Transverse colon (tissue), 4 donors: Measurements from ENCODE around the gene USP7. TPM values are rescaled to one million over a fixed set of nuclear protein-coding genes. Genes with fewer than 3 reads are reported as not detected.

Source experiments
- DNase-seq: peaks from one replicate; pipeline ENCODE4 v3.0.0-alpha.2; 2019
- H3K27ac ChIP-seq, 4 donors: fragments of 200-600 bp; sonication (generic); 2 replicates each; pipeline ENCODE4 v1.5.1; 2016 to 2018; ENCODE audit warnings: inconsistent platforms in 4 of 4
- H3K27me3 ChIP-seq: fragments of 200-600 bp; sonication (generic); 2 replicates; pipeline ENCODE4 v1.5.1; 2017; ENCODE audit warnings: inconsistent platforms
- H3K36me3 ChIP-seq, 4 donors: fragments of 200-600 bp; sonication (generic); 2 replicates each; pipeline ENCODE4 v1.5.1; 2017 to 2019; ENCODE audit warnings: inconsistent platforms in 4 of 4
- H3K4me1 ChIP-seq, 4 donors: fragments of 200-600 bp; sonication (generic); 2 replicates each; pipeline ENCODE4 v1.5.1; 2017 to 2020; ENCODE audit warnings: inconsistent platforms in 4 of 4
- H3K4me3 ChIP-seq, 4 donors: fragments of 200-600 bp; sonication (generic); 1 replicate in 1 of 4; 2 replicates in 3 of 4; pipeline versions ENCODE4 v1.5.1 to v1.6.1; 2017 to 2019; ENCODE audit warnings: inconsistent platforms in 4 of 4
- H3K9me3 ChIP-seq, 2 donors: fragments of 200-600 bp; sonication (generic); 2 replicates each; pipeline ENCODE4 v1.5.1; 2017 to 2019; ENCODE audit warnings: inconsistent platforms in 2 of 2
- CTCF ChIP-seq, 5 experiments: fragments of 200-600 bp in 3 of 5; fragments of 450-650 bp in 2 of 5; sonication (generic) in 3 of 5; IDR thresholded peaks; 1 replicate in 2 of 5; 2 replicates in 3 of 5; pipeline ENCODE4 v1.5.1; 2016 to 2017; ENCODE audit warnings: antibody characterized with exemption in 5 of 5, inconsistent platforms in 3 of 5, mild to moderate bottlenecking in 2 of 5, moderate library complexity in 1 of 5
- EP300 ChIP-seq: sonication (generic); formaldehyde crosslinking; IDR thresholded peaks from one replicate; pipeline ENCODE4 v1.6.1; 2017; ENCODE audit warnings: antibody characterized with exemption, low read depth
- POLR2A ChIP-seq: fragments of 450-650 bp; IDR thresholded peaks from one replicate; pipeline ENCODE4 v1.6.1; 2016; ENCODE audit warnings: antibody characterized with exemption, mild to moderate bottlenecking, moderate library complexity
- POLR2AphosphoS5 ChIP-seq, 3 donors: sonication (generic); formaldehyde crosslinking; IDR thresholded peaks; one replicate each; pipeline ENCODE4 v1.6.1; 2016; ENCODE audit warnings: antibody characterized with exemption in 3 of 3
- WGBS, 2 donors: methylation state at CpG; one replicate each; pipeline ENCODE4 v1.1.5; 2018; ENCODE audit warnings: low coverage in 1 of 2; 5-methylcytosine and 5-hydroxymethylcytosine counted together
- in situ Hi-C, 4 donors: fragments of 200-750 bp; cut with MboI; loops; one replicate each; pipeline versions ENCODE4 v1.15.0 to v1.15.1; 2017; ENCODE audit warnings: low sequenced_read_pairs in 3 of 4, low pct_ligation_motif_present in 1 of 4, low pct_unique_long_range_greater_than_20kb in 1 of 4
- intact Hi-C: fragments of 100-400 bp; cut with DNase I; formaldehyde crosslinking; loops from one replicate; pipeline ENCODE4 v1.15.1; 2023; ENCODE audit warnings: low total_unique reads
- total RNA-seq, 4 donors: library from RNA; depleted of rRNA; stranded (reverse); fragments of >200 nt; gene quantifications; one replicate each; pipeline ENCODE4 v1.1.0, GENCODE V29; 2016

Gene USP7
- total RNA-seq, 4 donors from 2014 or later = 72.9 to 419 (median 158) TPM

DNA sequence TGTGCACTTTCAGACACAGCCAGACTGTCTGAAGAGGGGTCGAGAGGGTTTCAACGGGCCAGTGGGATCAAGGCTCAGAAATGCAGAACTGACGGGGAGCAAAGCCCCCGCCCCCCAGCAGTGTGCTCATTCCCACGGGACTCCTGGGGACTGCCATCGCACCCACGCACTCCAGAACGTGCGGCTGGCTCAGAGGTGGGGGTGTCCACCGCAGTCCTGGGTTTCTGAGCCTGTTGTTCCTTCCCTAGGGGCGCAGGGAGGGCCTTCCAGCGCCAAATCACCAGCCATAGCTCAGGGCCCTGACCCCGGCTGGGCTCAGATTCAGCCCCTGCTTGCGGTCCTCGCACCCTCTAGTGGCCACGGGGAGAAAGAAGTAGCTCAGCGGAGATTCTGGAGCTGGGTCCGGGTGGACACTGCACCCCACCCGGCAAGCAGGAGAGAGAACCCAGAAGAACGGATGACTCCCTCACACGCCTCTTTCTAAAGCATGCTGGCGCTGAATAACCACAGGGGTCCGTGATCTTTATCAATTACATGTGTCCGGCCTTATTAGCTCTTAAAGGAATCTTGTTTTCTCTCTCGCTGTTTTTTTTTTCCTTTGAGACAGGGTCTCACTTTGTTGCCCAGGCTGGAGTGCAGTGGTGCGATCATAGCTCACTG lies 45.0 kb upstream of the USP7 start:
- peak; percentile 86 for DNase-seq
- Histone ChIP-seq H3K4me3 (peak overlapping the region; percentile 4 to 47 (median 20)), H3K36me3 (no peaks in the 10 kb centered on the region), H3K9me3 (no peaks in the 10 kb centered on the region), H3K4me1 (peaks cover 8 to 25% (median 17%) of the 10 kb centered on the region in 4 donors), H3K27ac (peak overlapping the region in 3 of 4 donors; percentile 12 to 56 (median 14)), H3K27me3 (no peaks in the 10 kb centered on the region)
- intact Hi-C loops = loop anchor here (10.0 kb wide), 1 partner anchor 104 kb away; no protein-coding TSS in a partner anchor
- WGBS, 2 donors = 10 to 26% methylated on average over 11 to 26 of the region's 26 CpGs
- in situ Hi-C loops = loop anchor here in 3 of 4 donors (10.0 to 25.0 kb wide), 3 partner anchors 104 to 446 kb away; partner anchors contain the start of gene ABAT (in 2 of the 3)
- TF ChIP-seq POLR2AphosphoS5 (IDR thresholded peaks at IDR 0.05) (no peak), CTCF (IDR thresholded peaks at IDR 0.05) (peak; percentile 85 to 89 (median 87)), POLR2A (no peak), EP300 (no peak)

DNA sequence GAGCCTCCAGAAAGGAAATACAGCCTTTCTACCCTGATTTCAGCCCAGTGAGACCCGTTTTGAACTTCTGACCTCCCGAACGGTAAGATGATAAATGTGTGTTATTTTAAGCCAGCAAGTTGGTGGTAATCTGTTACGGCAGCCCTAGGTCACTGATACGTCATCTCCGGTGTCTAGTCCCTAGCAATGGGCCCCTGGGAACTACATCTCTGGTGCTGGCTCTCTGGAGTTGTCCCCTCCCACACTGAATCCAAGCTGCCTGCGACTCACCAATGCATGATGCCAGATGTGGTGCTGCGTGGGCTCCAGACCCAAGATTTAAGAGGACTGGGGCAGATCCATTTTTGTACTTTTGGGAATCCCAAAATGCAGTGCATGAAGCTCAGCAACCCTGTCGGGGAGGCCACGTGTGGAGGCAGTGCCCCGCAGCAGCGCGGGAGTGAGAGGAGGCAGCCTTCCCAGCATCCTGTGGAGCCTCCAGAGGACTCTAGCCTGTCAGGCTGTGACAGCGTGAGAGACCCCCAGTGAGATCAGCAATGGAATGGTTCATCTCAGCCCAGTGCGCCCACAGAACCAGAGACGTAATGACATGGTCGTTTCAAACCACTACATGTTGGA lies 43.6 kb upstream of the USP7 start:
- no peaks in the 10 kb centered on the region for H3K36me3 ChIP-seq
- in situ Hi-C loops = loop anchor here in 3 of 4 donors (10.0 to 25.0 kb wide), 3 partner anchors 102 to 445 kb away; partner anchors contain the start of gene ABAT (in 2 of the 3)
- intact Hi-C loops = loop anchor here (10.0 kb wide), 1 partner anchor 102 kb away; no protein-coding TSS in a partner anchor
- no peak overlapping the region for H3K27ac ChIP-seq
- 51 to 69% methylated on average over 6 to 16 of the region's 17 CpGs for WGBS, 2 donors
- DNase-seq = no peak
- no peaks in the 10 kb centered on the region for H3K27me3 ChIP-seq
- TF ChIP-seq CTCF (IDR thresholded peaks at IDR 0.05) (no peak), POLR2A (no peak), EP300 (no peak), POLR2AphosphoS5 (IDR thresholded peaks at IDR 0.05) (no peak)
- no peaks in the 10 kb centered on the region for H3K9me3 ChIP-seq
- no peak overlapping the region for H3K4me3 ChIP-seq
- peaks cover 8 to 35% (median 21%) of the 10 kb centered on the region in 4 donors for H3K4me1 ChIP-seq

DNA sequence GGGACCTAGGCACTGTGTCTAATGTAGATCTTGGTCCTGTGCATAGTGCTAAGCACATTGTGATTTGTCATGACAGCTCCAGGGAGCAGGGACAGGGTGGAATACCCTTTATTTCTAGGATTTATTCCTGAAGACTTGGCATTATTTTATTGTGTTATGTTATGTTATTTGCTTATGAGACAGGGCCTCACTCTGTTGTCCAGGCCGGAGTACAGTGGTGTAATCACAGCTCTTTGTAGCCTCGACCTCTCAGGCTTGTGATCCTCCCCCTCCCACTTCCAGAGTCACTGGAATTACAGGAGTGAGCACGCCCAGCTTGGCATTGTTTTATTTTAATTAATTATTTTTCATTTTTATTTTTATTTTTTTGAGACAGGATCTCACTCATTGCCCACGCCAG lies 40.5 kb upstream of the USP7 start:
- no peaks in the 10 kb centered on the region for H3K9me3 ChIP-seq
- peaks cover 8 to 38% (median 24%) of the 10 kb centered on the region in 4 donors for H3K4me1 ChIP-seq
- H3K27me3 ChIP-seq = no peaks in the 10 kb centered on the region
- DNase-seq = no peak
- H3K36me3 ChIP-seq = no peaks in the 10 kb centered on the region
- in situ Hi-C loops = loop anchor here in 3 of 4 donors (10.0 to 25.0 kb wide), 3 partner anchors 99 to 442 kb away; partner anchors contain the start of gene ABAT (in 2 of the 3)
- H3K27ac ChIP-seq = peak overlapping the region; percentile 75 to 84 (median 79)
- H3K4me3 ChIP-seq = no peak overlapping the region
- no peak for TF ChIP-seq CTCF (IDR thresholded peaks at IDR 0.05)
- TF ChIP-seq EP300 = no peak
- TF ChIP-seq POLR2A = no peak
- no peak for TF ChIP-seq POLR2AphosphoS5 (IDR thresholded peaks at IDR 0.05)
- intact Hi-C loops = loop anchor here (10.0 kb wide), 1 partner anchor 99 kb away; no protein-coding TSS in a partner anchor
- WGBS, 2 donors = 47 to 90% methylated on average over 2 to 4 of the region's 4 CpGs

DNA sequence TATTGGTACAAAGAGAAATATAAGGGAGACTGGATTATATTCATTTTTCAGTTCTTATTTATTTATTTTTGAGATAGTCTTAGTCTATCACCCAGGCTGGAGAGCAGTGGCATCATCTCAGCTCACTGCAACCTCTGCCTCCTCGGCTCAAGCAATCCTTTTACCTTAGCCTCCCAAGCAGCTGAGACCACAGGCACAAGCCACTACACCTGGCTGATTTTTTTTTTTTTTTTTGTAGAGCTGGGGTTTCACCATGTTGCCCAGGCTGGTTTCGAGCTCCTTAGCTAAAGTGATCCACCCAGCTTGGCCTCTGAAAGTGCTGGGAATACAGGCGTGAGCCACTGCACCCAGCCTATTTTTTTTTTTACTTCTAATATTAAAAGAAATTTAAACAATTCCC lies 40.1 kb upstream of the USP7 start:
- intact Hi-C loops = loop anchor here (10.0 kb wide), 1 partner anchor 99 kb away; no protein-coding TSS in a partner anchor
- 46 to 76% methylated on average over 3 of the region's 3 CpGs for WGBS, 2 donors

More for the DNA sequence above, 40.1 kb upstream of the USP7 start:
- Histone ChIP-seq H3K4me3 (no peak overlapping the region), H3K9me3 (no peaks in the 10 kb centered on the region), H3K27ac (peak overlapping the region; percentile 75 to 84 (median 79)), H3K27me3 (no peaks in the 10 kb centered on the region), H3K4me1 (peaks cover 8 to 33% (median 21%) of the 10 kb centered on the region in 4 donors), H3K36me3 (no peaks in the 10 kb centered on the region)
- no peak for DNase-seq
- in situ Hi-C loops = loop anchor here in 3 of 4 donors (10.0 to 25.0 kb wide), 3 partner anchors 99 to 441 kb away; partner anchors contain the start of gene ABAT (in 2 of the 3)
- TF ChIP-seq CTCF (IDR thresholded peaks at IDR 0.05) (no peak), POLR2A (no peak), POLR2AphosphoS5 (IDR thresholded peaks at IDR 0.05) (no peak), EP300 (no peak)
